GM19468 (cell line): ENCODE results near the gene CTU2.

Source experiments
- ATAC-seq: cut with Tn5 transposase; IDR thresholded peaks from one replicate; pipeline ENCODE4 v1.9.1; 2021; ENCODE audit warnings: mild to moderate bottlenecking, moderate library complexity, moderate number of reproducible peaks; ENCODE audit not compliant: unreplicated experiment; ENCODE audit errors: extremely low read depth

Gene CTU2

GRCh38 chr16:88725609-88726407 is 19.5 kb downstream of the CTU2 start:
- no peak for ATAC-seq

GRCh38 chr16:88726408-88726749 is 20.1 kb downstream of the CTU2 start:
- ATAC-seq: no peak

GRCh38 chr16:88726981-88727380 is 20.7 kb downstream of the CTU2 start:
- ATAC-seq: no peak

- ATAC-seq: no peak
Measured at GRCh38 chr16:88727871-88728270, 21.6 kb downstream of the CTU2 start.

GRCh38 chr16:88730632-88731607 is 24.6 kb downstream of the CTU2 start:
- no peak for ATAC-seq

- ATAC-seq: no peak
Measured at GRCh38 chr16:88731699-88732098, 25.4 kb downstream of the CTU2 start.

GRCh38 chr16:88732172-88732960 is 26.1 kb downstream of the CTU2 start:
- no peak for ATAC-seq

GRCh38 chr16:88732961-88733294 is 26.6 kb downstream of the CTU2 start:
- no peak for ATAC-seq

GRCh38 chr16:88733630-88734360 is 27.5 kb downstream of the CTU2 start:
- ATAC-seq: no peak

- no peak for ATAC-seq
Measured at GRCh38 chr16:88734361-88734728, 28.0 kb downstream of the CTU2 start.

- ATAC-seq: no peak
Measured at GRCh38 chr16:88735121-88735520, 28.8 kb downstream of the CTU2 start.

- ATAC-seq: no peak
Measured at GRCh38 chr16:88735616-88736015, 29.3 kb downstream of the CTU2 start.

GRCh38 chr16:88736088-88736487 is 29.8 kb downstream of the CTU2 start:
- no peak for ATAC-seq

- ATAC-seq: no peak
Measured at GRCh38 chr16:88736496-88736895, 30.2 kb downstream of the CTU2 start.

GRCh38 chr16:88737298-88738150 is 31.2 kb downstream of the CTU2 start:
- no peak for ATAC-seq

- ATAC-seq: no peak
Measured at GRCh38 chr16:88738151-88739084, 32.1 kb downstream of the CTU2 start.

GRCh38 chr16:88739139-88739976 is 33.1 kb downstream of the CTU2 start:
- no peak for ATAC-seq
